ENCODE results near the gene DTWD2.
"Not testable (repeated sequence)": the region's sequence is repeated elsewhere in the genome, so short reads cannot be mapped to it uniquely, and the experiment has no call there.

Gene DTWD2

DNA sequence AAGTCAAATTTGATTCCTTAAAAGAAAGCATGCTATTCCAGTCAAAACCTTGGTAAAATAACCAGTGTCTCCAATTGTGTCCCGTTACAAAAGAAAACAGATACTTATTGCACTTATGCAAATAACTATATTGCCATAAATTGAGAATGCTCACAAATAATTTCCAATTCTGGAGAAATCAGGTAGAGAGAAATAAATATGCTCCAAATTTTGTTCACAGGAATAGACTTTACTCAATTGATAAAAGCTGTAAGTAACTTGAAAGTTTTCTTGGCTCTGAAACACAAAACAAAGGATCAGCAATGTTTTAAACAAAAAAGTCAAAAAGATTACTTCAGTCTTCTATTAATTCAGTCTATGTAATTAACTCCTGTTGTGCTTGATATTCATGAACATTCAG, 7.8 kb upstream of the DTWD2 start:
- no peak for DNase-seq (ENCODE audit: low spot score)

DNA sequence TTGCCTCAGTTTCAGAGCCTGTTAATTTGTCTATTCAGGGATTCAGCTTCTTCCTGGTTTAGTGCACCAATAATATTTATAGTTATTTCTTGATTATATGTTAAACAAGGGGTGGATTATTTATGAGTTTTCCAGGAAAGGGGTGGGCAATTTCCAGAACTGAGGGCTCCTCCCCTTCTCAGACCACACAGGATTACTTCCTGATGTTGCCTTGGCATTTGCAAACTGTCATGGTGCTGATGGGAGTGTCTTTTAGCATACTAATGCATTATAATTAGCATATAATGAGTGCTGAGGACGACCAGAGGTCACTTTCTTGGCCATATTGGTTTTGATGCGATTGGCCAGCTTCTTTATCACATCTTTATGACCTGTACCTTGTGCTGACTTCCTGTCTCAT, 6.2 kb upstream of the DTWD2 start:
- no peak for DNase-seq (ENCODE audit: low spot score)

DNA sequence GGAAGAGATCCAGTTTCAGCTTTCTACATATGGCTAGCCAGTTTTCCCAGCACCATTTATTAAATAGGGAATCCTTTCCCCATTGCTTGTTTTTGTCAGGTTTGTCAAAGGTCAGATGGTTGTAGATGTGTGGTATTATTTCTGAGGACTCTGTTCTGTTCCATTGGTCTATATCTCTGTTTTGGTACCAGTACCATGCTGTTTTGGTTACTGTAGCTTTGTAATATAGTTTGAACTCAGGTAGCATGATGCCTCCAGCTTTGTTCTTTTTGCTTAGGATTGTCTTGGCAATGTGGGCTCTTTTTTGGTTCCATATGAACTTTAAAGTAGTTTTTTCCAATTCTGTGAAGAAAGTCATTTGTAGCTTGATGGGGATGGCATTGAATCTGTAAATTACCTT, 4.8 kb upstream of the DTWD2 start:
- not testable (repeated sequence) for DNase-seq (ENCODE audit: low spot score)

DNA sequence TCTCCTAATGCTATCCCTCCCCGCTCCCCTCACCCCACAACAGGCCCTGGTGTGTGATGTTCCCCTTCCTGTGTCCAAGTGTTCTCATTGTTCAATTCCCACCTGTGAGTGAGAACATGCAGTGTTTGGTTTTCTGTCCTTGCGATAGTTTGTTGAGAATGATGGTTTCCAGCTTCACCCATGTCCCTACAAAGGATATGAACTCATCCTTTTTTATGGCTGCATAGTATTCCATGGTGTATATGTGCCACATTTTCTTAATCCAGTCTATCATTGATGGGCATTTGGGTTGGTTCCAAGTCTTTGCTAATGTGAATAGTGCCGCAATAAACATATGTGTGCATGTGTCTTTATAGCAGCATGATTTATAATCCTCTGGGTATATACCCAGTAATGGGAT, 3.7 kb upstream of the DTWD2 start:
- not testable (repeated sequence) for DNase-seq (ENCODE audit: low spot score)

DNA sequence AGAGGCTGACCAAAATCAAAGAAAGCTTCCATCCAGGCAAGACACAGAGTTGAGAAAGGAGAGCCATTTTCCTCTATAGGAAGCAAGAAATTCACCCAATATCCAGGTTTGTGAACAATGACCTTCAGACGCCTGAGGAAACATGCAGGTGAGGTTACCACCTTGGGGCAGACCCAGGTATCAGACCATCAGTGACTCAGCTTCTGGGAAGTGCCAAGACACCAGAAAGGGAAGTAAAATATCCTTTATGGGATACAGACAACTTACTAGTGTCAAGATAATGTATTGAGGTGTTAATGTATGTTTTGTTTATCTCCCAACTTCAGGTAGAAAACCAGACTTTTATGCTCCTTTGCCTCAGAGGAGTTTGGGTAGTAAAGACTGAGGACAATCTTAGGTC, 2.2 kb upstream of the DTWD2 start:
- DNase-seq (ENCODE audit: low spot score): no peak

DNA sequence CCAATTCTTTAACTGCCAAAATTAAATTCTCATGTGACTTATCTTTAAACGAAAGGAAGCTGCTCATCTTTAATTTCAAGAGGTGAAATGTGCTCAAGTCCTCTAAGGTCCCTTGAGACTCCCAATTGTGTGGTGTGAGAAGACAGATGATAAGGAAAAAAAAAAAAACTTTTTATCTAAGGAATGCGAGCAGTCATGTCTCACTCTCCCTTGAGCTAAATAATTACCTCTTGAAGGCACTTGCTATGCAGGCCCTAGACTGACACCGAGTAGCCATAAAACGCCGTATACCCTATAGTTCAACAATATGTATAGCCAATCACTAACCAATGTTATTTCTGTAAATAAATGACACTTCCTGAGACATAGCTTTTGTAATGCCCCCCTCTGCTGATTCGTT, 1.5 kb upstream of the DTWD2 start:
- DNase-seq (ENCODE audit: low spot score): no peak

DNA sequence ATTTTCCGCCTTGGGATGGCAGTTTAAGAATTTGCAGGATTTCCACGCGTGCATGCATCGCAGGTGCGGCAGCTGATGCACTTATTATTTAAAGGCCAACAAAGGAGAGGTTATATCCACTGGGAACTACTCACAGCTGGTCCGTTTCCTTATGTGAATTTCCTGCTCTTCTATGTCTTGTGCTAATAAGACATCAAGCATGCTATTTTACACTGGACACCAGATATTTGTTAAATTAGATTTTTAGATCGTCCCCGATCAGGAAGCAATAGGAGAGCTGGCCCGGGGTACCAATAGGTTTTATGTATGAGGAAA, 476 bp upstream of the DTWD2 start:
- no peak for DNase-seq (ENCODE audit: low spot score)

DNA sequence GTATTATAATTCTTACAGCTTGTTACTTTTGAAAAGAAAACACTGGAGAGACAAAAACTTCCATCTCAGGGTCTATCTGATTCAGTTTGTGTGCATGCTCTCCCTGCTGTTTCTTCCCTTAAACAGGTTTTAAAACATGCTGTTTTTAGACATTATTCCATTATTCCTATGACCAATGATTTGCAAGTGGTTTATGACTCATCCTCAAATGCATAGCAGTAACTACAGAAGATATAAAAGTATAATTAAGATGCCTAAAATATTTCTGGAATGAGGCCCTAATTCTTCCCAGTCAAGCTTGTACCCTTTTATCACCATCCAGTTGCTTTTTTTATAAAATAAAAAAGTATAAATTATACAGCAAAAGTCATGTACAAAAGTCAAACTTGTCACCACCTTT, 3.7 kb downstream of the DTWD2 start:
- peak; percentile 32 for DNase-seq (ENCODE audit: low spot score)

DNA sequence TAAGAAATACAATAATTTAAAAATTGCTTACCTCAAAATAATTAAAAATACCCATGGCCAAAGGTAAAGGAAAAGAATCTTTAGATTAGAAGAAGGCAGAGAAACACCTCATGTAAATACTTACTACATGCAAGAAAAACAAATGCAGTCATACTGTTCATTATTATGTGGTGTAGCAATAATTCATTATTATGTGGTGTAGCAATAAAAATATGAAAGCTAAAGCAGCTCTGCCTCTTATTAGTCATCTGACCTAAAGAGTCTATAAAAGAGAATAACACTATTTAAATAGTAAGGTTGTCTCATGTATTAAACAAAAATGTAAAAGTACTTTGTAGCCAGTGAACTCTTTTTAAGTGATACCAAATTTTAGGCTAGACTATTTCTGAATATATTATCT, 6.6 kb downstream of the DTWD2 start:
- no peak for DNase-seq (ENCODE audit: low spot score)

DNA sequence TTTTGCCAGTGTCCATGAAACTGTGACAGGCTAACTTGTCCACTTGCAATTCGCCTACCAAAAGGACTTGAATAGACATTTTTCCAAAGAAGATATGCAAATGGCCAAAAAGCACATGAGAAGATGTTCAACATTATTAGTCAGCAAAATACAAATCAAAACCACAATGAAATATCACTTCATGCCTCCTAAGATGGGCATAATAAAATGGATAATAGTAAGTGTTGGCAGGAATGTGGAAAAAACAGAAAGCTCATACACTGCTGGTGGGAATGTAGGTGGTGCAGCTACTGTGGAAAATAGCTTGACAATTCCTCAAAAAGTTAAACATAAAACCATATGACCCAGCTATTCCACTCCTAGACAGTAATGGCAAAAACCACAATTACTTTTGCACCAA, 7.9 kb downstream of the DTWD2 start:
- no peak for DNase-seq (ENCODE audit: low spot score)

DNA sequence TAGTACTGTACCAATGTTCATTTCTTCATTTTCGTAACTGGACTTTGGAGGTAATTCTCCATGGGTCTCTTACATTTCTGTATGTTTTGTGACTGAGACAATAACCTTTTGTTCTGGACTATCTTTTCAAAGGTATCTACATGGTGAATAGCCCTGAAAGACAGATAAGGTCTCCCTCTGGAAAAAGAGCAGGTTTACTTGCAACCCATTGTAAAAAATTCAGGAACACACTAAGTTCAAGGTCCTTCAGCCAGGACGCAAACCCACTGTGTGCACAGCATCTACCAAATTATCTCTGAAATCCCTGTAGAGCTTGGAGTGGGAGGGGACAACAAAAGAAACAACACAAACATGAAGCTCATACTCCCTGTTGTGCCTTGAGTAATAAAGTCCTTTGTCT, 8.3 kb downstream of the DTWD2 start:
- no peak for DNase-seq (ENCODE audit: low spot score)

DNA sequence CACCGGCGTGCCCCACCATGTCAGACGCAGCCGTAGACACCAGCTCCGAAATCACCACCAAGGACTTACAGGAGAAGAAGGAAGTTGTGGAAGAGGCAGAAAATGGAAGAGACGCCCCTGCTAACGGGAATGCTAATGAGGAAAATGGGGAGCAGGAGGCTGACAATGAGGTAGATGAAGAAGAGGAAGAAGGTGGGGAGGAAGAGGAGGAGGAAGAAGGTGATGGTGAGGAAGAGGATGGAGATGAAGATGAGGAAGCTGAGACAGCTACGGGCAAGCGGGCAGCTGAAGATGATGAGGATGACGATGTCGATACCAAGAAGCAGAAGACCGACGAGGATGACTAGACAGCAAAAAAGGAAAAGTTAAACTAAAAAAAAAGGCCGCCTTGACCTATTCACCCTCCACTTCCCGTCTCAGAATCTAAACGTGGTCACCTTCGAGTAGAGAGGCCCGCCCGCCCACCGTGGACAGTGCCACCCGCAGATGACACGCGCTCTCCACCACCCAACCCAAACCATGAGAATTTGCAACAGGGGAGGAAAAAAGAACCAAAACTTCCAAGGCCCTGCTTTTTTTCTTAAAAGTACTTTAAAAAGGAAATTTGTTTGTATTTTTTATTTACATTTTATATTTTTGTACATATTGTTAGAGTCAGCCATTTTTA, 14.4 kb downstream of the DTWD2 start:
- not testable (repeated sequence) for DNase-seq (ENCODE audit: low spot score)

DNA sequence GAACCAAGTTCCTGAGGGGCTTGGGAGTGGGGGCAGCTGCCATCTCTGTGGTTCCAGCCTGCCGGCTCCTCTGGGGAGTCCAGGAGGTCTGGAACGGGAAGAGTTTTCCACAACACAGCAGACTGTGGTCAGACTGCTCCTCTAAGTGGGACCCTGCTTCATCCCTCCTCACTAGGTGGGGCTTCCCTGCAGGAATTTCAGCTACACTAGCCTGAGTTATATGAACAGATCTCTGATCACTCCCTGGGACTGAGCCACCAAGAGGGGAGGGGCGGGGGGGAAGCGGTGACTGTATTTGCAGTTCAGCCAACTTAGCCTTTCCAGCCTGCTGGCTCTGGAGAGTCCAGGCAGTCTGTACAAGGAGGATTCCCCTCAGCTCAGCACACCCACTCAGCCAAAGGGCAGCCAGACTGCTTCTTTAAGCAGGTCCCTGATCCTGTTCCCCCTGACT, 19.4 kb downstream of the DTWD2 start:
- peak; percentile 39 for DNase-seq (ENCODE audit: low spot score)

DNA sequence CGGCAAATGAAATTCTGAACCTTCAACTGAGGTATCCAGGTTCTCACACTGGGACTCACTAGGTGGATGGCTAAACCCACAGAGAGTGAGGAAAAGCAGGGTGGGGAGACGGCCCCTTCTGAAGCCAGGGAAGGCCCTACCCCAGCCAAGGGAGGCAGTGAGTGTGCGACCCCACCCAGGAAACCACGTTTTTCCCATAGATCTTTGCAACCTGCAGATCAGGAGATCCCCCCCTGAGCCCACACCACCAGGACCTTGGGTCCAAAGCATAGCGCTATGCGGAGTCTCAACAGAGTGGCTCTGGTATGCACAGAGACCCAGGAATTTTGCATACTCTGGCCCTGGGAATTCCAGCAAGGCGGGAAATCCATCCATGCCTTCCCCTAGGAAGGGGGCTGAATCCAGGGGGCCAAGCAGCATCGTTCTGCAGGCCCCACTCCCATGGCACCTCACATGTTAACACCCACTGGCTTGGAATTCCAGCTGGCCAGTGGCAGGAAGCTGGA, 19.9 kb downstream of the DTWD2 start:
- DNase-seq (ENCODE audit: low spot score): no peak

DNA sequence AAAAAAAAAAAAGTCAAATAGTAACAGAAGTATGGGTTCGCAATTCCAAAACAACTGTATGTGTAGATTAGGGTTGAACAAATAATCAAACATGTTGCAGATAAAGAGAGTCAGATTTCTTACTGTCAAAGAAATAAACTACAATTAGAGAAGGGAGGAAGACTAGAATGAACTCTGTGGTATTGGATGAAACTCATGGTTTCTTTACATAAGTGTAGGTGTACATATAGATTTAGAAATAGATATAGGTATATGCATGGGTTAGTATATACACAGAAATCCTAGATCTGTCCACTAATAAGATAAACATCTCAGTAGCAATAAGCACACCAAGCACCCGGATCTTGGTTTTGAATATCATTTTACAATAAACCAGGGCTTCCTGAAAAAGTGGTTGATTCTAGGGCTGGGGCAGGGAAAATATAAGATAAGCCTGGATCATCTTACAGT, 21.3 kb downstream of the DTWD2 start:
- no peak for DNase-seq (ENCODE audit: low spot score)

DNA sequence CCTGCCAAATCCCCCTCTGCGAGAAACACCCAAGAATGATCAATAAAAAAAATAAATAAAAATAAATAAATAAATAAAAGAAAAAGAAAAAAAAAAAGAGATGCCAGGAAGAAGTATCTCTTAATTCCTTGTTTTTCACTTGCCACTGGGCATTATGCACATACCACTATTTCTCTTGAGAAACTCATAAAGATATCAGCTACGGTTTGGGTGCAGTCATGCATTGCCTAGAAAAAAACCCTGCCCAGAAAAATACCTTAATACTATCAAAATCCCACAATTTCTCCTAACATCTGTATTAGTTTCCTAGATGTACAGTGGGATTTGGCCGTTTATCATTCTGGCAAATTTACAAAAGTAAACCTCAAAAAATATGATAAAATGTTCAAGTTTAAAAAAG, 22.5 kb downstream of the DTWD2 start:
- no peak for DNase-seq (ENCODE audit: low spot score)

DNA sequence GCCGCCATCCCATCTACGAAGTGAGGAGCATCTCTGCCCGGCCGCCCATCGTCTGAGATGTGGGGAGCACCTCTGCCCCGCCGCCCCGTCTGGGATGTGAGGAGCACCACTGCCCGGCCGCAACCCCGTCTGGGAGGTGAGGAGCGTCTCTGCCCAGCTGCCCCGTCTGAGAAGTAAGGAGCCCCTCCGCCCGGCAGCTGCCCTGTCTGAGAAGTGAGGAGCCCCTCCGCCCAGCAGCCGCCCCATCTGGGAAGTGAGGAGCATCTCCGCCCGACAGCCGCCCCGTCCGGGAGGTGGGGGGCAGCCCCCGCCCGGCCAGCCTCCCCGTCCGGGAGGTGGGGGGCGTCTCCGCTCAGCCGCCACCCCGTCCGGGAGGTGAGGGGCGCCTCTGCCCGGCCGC, 23.4 kb downstream of the DTWD2 start:
- DNase-seq (ENCODE audit: low spot score): not testable (repeated sequence)

DNA sequence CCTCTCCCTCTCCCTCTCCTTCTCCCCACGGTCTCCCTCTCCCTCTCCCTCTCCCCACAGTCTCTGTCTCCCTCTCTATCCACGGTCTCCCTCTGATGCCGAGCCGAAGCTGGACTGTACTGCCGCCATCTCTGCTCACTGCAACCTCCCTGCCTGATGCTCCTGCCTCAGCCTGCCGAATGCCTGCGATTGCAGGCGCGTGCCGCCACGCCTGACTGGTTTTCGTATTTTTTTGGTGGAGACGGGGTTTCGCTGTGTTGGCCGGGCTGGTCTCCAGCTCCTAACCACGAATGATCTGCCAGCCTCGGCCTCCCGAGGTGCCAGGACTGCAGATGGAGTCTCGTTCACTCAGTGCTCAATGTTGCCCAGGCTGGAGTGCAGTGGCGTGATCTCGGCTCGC, 24.0 kb downstream of the DTWD2 start:
- not testable (repeated sequence) for DNase-seq (ENCODE audit: low spot score)

DNA sequence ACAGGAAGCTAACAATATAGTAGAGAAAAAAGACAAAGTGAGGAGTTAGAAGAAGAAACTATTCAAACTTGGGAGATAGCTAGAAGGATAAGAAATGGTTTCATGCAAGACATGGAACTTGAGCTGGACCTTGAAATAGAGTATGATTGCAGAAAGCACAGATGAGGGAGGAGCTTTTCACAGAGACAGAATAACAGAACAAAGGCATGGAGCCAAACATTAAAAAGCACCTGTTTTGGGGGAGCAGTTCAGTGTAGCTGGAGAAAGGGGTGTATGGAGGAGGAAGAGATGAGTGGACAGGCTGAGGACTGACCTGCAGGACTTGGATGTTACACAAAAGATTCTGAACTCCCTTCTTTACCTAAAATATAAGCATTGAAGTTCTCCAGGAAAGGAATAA, 25.2 kb downstream of the DTWD2 start:
- DNase-seq (ENCODE audit: low spot score): no peak

DNA sequence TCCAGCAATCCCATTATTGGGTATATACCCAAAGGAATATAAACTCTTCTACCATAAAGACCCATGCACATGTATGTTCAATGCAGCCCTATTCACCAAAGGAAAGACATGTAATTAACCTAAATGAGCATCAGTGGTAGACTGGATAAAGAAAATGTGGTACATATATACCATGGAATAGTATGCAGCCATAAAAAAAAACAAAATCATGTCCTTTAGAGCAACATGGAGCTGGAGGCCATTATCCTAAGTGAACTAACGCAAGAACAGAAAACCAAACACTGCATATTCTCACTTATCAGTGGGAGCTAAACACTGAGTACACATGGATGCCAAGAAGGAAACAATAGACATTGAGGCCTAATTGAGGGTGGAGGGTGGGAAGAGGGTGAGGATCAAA, 27.8 kb downstream of the DTWD2 start:
- DNase-seq (ENCODE audit: low spot score): no peak

DNA sequence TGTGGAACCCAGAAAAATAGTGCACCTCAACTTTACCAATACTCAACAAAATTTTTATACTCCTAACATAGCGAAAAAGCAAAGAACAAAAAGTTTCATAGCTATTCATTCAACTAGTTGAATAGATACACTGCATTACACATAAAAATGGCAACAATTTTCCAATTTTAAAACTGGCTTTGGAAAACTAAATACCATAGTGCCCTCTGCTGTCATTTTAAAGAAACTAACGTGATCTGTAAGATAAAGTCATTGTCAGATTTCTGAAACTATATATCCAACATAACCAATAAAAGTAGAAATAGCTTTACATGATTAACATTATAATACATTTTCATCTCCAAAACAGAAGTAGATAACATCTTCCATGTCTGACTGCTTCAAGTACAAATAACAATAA, 31.6 kb downstream of the DTWD2 start:
- peak; percentile 25 for DNase-seq (ENCODE audit: low spot score)

DNA sequence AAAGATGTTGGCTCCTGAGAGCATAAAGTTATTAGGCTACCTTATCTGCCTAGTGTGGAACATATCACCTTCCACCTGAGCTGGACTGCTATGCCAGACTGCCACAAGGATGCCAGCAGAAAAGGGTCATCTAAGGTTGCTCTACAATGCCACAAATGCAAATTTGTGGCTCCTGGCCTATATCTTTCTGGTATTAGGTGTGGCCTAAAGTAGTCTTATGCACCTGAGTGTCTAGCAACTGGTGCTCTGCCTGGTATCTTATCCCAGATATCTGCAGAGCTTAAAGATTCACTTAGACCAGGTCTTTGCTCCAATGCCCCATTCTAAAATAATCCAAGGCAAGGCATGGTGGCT, 34.7 kb downstream of the DTWD2 start:
- no peak for DNase-seq (ENCODE audit: low spot score)

DNA sequence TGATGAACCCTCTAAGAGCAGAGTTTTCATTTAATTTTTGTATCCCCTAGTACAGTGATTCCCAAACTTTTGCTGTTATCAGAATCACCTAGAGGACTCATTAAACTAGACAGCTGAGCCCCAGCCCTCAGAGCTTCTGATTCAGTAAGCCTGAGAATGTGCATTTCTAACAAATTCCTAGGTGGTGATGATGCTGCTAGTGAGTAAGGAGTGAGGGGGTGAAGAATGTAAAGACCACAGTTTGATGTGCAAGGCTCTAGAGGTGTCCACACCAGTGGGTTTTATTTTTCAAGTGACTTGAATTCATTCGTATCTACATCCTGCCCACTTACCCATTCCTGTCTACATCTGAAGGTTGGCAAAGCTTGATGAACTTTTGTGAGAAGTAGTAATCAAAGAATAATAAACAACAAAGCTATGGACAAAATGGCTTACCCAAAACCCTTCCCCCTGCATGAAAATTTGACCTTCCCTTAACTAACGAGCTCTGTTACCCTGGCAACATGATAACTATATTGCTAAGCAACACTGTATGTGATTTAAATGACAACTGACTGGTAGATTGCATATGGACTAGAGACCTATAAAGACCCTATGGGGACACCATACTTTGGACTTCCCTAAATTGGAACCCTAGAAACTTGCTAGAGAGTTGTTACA, 35.2 kb downstream of the DTWD2 start:
- peak; percentile 22 for DNase-seq (ENCODE audit: low spot score)

DNA sequence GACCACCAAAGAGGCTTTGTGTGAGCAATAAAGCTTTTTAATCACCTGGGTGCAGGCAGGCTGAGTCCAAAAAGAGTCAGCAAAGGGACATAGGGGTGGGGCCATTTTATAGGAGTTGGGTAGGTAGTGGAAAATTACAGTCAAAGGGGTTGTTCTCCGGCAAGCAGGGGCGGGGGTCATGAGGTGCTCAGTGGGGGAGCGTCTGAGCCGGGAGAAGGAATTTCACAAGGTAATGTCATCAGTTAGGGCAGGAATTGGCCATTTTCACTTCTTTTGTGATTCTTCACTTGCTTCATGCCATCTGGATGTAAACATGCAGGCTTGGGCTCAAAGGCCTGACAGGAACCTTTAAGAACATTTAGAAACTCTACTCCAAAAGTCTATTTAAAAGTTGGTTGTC, 36.0 kb downstream of the DTWD2 start:
- DNase-seq (ENCODE audit: low spot score): not testable (repeated sequence)

Measured in kidney tubule cell (primary cell).